GM21367 (cell line): ENCODE data around the gene BAHCC1.

ENCODE experiments used
- ATAC-seq: cut with Tn5 transposase; IDR thresholded peaks from one replicate; pipeline ENCODE4 v1.9.1; 2021; ENCODE audit not compliant: unreplicated experiment

BAHCC1 gene

GRCh38 chr17:81440051-81440471 is 44.8 kb downstream of the BAHCC1 start:
- ATAC-seq: no peak

GRCh38 chr17:81440511-81441244 is 45.4 kb downstream of the BAHCC1 start:
- no peak for ATAC-seq

- no peak for ATAC-seq
These were observed 47.5 kb downstream of the BAHCC1 start for GRCh38 chr17:81442791-81443190.

GRCh38 chr17:81443269-81443668 is 48.0 kb downstream of the BAHCC1 start:
- no peak for ATAC-seq

- no peak for ATAC-seq
These were observed 49.5 kb downstream of the BAHCC1 start for GRCh38 chr17:81444610-81445339.

- ATAC-seq: no peak
These were observed 50.6 kb downstream of the BAHCC1 start for GRCh38 chr17:81445642-81446503.

- ATAC-seq: no peak
These were observed 52.2 kb downstream of the BAHCC1 start for GRCh38 chr17:81447331-81447933.

GRCh38 chr17:81448442-81448841 is 53.2 kb downstream of the BAHCC1 start:
- ATAC-seq: no peak

- no peak for ATAC-seq
These were observed 53.7 kb downstream of the BAHCC1 start for GRCh38 chr17:81448950-81449349.

GRCh38 chr17:81449351-81449750 is 54.1 kb downstream of the BAHCC1 start:
- ATAC-seq: no peak

GRCh38 chr17:81451823-81452222 is 56.6 kb downstream of the BAHCC1 start:
- no peak for ATAC-seq

- no peak for ATAC-seq
These were observed 57.3 kb downstream of the BAHCC1 start for GRCh38 chr17:81452551-81452950.

GRCh38 chr17:81453076-81453475 is 57.8 kb downstream of the BAHCC1 start:
- no peak for ATAC-seq

- ATAC-seq: no peak
These were observed 58.5 kb downstream of the BAHCC1 start for GRCh38 chr17:81453712-81454111.

- no peak for ATAC-seq
These were observed 59.2 kb downstream of the BAHCC1 start for GRCh38 chr17:81454473-81454872.

- no peak for ATAC-seq
These were observed 60.1 kb downstream of the BAHCC1 start for GRCh38 chr17:81455387-81455786.

GRCh38 chr17:81456091-81456490 is 60.8 kb downstream of the BAHCC1 start:
- ATAC-seq: no peak

- no peak for ATAC-seq
These were observed 61.5 kb downstream of the BAHCC1 start for GRCh38 chr17:81456798-81457197.

GRCh38 chr17:81457401-81457800 is 62.1 kb downstream of the BAHCC1 start:
- no peak for ATAC-seq

GRCh38 chr17:81457917-81458555 is 62.8 kb downstream of the BAHCC1 start:
- ATAC-seq: no peak

GRCh38 chr17:81458628-81459027 is 63.4 kb downstream of the BAHCC1 start:
- no peak for ATAC-seq
